GM12878 (cell line): ENCODE results near the gene GSG1L. TPM values are rescaled to one million over a fixed set of nuclear protein-coding genes. Genes with fewer than 3 reads are reported as not detected.

Source experiments
- ATAC-seq: fragments of 200-7000 bp; cut with Tn5 transposase; 3 replicates; pipeline ENCODE4 v1.9.1; 2020; ENCODE audit warnings: mild to moderate bottlenecking, moderate library complexity
- BruUV-seq: library from RNA; stranded (reverse); fragments of 400-500 nt; replicated peaks from 2 replicates; lab custom pipeline; 2021; lab: Mats Ljungman, UMichigan
- CTCF ChIA-PET: fragments of 300-600 bp; sonication (Branson Sonifier 250); formaldehyde crosslinking; extraction: SDS; loops from one replicate; lab custom pipeline; 2021; ENCODE audit warnings: inconsistent platforms; lab: Yijun Ruan, JAX
- POLR2A ChIA-PET: fragments of 350-600 bp; formaldehyde crosslinking; extraction: SDS; loops from one replicate; lab custom pipeline; 2021; ENCODE audit warnings: inconsistent platforms; lab: Charles Lee
- RAD21 ChIA-PET: fragments of 300-600 bp; sonication (Branson Sonifier 250); formaldehyde crosslinking; loops from one replicate; lab custom pipeline; 2023; ENCODE audit warnings: antibody characterized with exemption; ENCODE audit not compliant: unreplicated experiment; lab: Charles Lee
- SMC1A ChIA-PET: fragments of 300-600 bp; sonication (Branson Sonifier 250); formaldehyde crosslinking; loops from one replicate; lab custom pipeline; 2023; ENCODE audit not compliant: unreplicated experiment, uncharacterized antibody; lab: Charles Lee
- DNase-seq: peaks from one replicate; pipeline ENCODE4 v3.0.0-alpha.2; 2011; ENCODE audit warnings: low read depth, low spot score
- FAIRE-seq: peaks from 3 replicates; lab custom pipeline; 2011; peaks lifted over from hg19 to GRCh38; lab: Jason Lieb, UNC
- H2AFZ ChIP-seq: 2 replicates; pipeline ENCODE4 v1.6.0; 2011; ENCODE audit warnings: low read depth, low read length, control low read depth; ENCODE audit not compliant: control insufficient read depth
- H3K27ac ChIP-seq: 2 replicates; pipeline ENCODE4 v1.5.1; 2011; ENCODE audit warnings: control low read depth; ENCODE audit not compliant: control insufficient read depth, insufficient read depth
- H3K27me3 ChIP-seq, 2 experiments: replicated peaks in 1 of 2; 2 replicates each; pipeline versions ENCODE4 v1.6.0 to v1.6.1; 2011; ENCODE audit warnings: low read length in 1 of 2; ENCODE audit not compliant: control insufficient read depth in 2 of 2, insufficient read depth in 2 of 2
- H3K36me3 ChIP-seq, 2 experiments: 2 replicates each; pipeline ENCODE4 v1.5.1; 2011; ENCODE audit warnings: low read length in 1 of 2; ENCODE audit not compliant: control insufficient read depth in 2 of 2, insufficient read depth in 2 of 2
- H3K4me1 ChIP-seq: 2 replicates; pipeline ENCODE4 v1.6.1; 2011; ENCODE audit warnings: mild to moderate bottlenecking, low read length, moderate library complexity, mixed read lengths; ENCODE audit not compliant: control insufficient read depth, insufficient read depth
- H3K4me2 ChIP-seq: 2 replicates; pipeline ENCODE4 v1.6.0; 2011; ENCODE audit warnings: control low read depth; ENCODE audit not compliant: control insufficient read depth, insufficient read depth
- H3K4me3 ChIP-seq: fragments of 200-600 bp; sonication (generic); 2 replicates; pipeline ENCODE4 v1.5.1; 2016
- H3K79me2 ChIP-seq: 2 replicates; pipeline ENCODE4 v1.6.0; 2011; ENCODE audit warnings: low read length; ENCODE audit not compliant: control insufficient read depth, insufficient read depth
- H3K9ac ChIP-seq: 2 replicates; pipeline ENCODE4 v1.8.0; 2011; ENCODE audit warnings: low read length, control low read depth, mixed read lengths; ENCODE audit not compliant: control insufficient read depth, insufficient read depth
- H3K9me3 ChIP-seq: replicated peaks from 3 replicates; pipeline ENCODE4 v1.5.1; 2011; ENCODE audit warnings: mild to moderate bottlenecking, low read length; ENCODE audit not compliant: control insufficient read depth, insufficient read depth
- H4K20me1 ChIP-seq: 2 replicates; pipeline ENCODE4 v1.6.0; 2011; ENCODE audit not compliant: control insufficient read depth, insufficient read depth
- CBX3 ChIP-seq: fragments of 200-600 bp; sonication (generic); IDR thresholded peaks from 2 replicates; pipeline ENCODE4 v1.6.1; 2016; ENCODE audit warnings: low read depth, borderline replicate concordance
- LARP7 ChIP-seq: fragments of 450-650 bp; IDR thresholded peaks from 2 replicates; pipeline ENCODE4 v1.6.1; 2017; ENCODE audit warnings: mild to moderate bottlenecking
- MXI1 ChIP-seq: fragments of 150-350 bp; IDR thresholded peaks from 2 replicates; pipeline ENCODE4 v1.6.1; 2011; ENCODE audit warnings: low read depth, mild to moderate bottlenecking, inconsistent platforms, low read length, improper control_type of control experiment
- NR2F1 ChIP-seq: fragments of 450-650 bp; conservative IDR thresholded peaks from 2 replicates; pipeline ENCODE4 v1.6.1; 2017; ENCODE audit warnings: mild to moderate bottlenecking
- SIN3A ChIP-seq: IDR thresholded peaks from 2 replicates; pipeline ENCODE4 v1.6.1; 2012; ENCODE audit warnings: low read depth, low read length, improper control_type of control experiment
- STAT3 ChIP-seq: IDR thresholded peaks from 2 replicates; pipeline ENCODE4 v1.6.1; 2011; ENCODE audit warnings: low read depth, low read length, improper control_type of control experiment
- SUZ12 ChIP-seq: fragments of 200-600 bp; sonication (generic); IDR thresholded peaks from one replicate; pipeline ENCODE4 v1.6.1; 2018; ENCODE audit warnings: antibody characterized with exemption, mild to moderate bottlenecking; ENCODE audit not compliant: unreplicated experiment
- TAF1 ChIP-seq: IDR thresholded peaks from 2 replicates; pipeline ENCODE4 v1.6.1; 2011; ENCODE audit warnings: mild to moderate bottlenecking, low read depth, low read length, borderline replicate concordance
- TCF3 ChIP-seq: IDR thresholded peaks from 2 replicates; pipeline ENCODE4 v1.6.1; 2012; ENCODE audit warnings: low read depth, mild to moderate bottlenecking, low read length, borderline replicate concordance; ENCODE audit not compliant: insufficient read depth
- WGBS: methylation state at CpG from one replicate; pipeline ENCODE4 v1.1.6; 2016; ENCODE audit warnings: low lambda C conversion rate; ENCODE audit not compliant: insufficient replicate concordance, insufficient coverage; ENCODE audit errors: missing lambda C conversion rate; 5-methylcytosine and 5-hydroxymethylcytosine counted together
- in situ Hi-C: fragments of 300-500 bp; cut with MboI; formaldehyde crosslinking; loops from 9 replicates; pipeline ENCODE4 v1.14.3; 2018; ENCODE audit warnings: mixed read lengths
- intact Hi-C: fragments of 100-400 bp; cut with micrococcal nuclease; formaldehyde crosslinking; loops from one replicate; pipeline ENCODE4 v1.14.2; 2022; ENCODE audit not compliant: unreplicated experiment
- polyA plus RNA-seq, 11 experiments: library from polyadenylated mRNA; depleted of rRNA in 4 of 11; unstranded in 6 of 11; stranded (reverse) in 5 of 11; fragments of >200 nt; fragmentation: Nextera tagmentation in 4 of 11; fragmentation: Illumina TruSeq in 1 of 11; extraction: Ambion mirVana in 4 of 11; extraction: Trizol in 1 of 11; gene quantifications; 1 replicate in 1 of 11; 2 replicates in 10 of 11; pipeline versions ENCODE4 v1.2.1 to v1.2.3, GENCODE V29; 2011 to 2016; ENCODE audit warnings: inconsistent platforms in 2 of 11, missing spikeins in 2 of 11, low read depth in 1 of 11
- total RNA-seq, 4 experiments: library from RNA; depleted of rRNA in 3 of 4; stranded (reverse); fragments of >200 nt in 3 of 4; fragmentation: Illumina TruSeq in 1 of 4; extraction: Trizol in 1 of 4; gene quantifications; 2 replicates each; pipeline versions ENCODE4 v1.2.1 to v1.2.3, GENCODE V29; 2013 to 2021
- TF ChIP-seq, protein P1 (sequence below): IDR thresholded peaks from 2 replicates; pipeline ENCODE4 v1.6.1; 2011; ENCODE audit warnings: low read depth, low read length, improper control_type of control experiment, borderline replicate concordance
- TF ChIP-seq, protein P2 (sequence below): fragments of 450-650 bp; IDR thresholded peaks from 2 replicates; pipeline ENCODE4 v1.6.1; 2016; ENCODE audit warnings: mild to moderate bottlenecking
- TF ChIP-seq, protein P3 (sequence below): IDR thresholded peaks from 2 replicates; pipeline ENCODE4 v1.6.1; 2011; ENCODE audit warnings: low read depth, mild to moderate bottlenecking, low read length, moderate library complexity, borderline replicate concordance; ENCODE audit errors: extremely low read depth
- TF ChIP-seq, protein P4 (sequence below): fragments of 450-650 bp; formaldehyde crosslinking; IDR thresholded peaks from 2 replicates; pipeline ENCODE4 v1.4.0; 2022; ENCODE audit warnings: mild to moderate bottlenecking, moderate library complexity
- TF ChIP-seq, protein P5 (sequence below): fragments of 450-650 bp; IDR thresholded peaks from 2 replicates; pipeline ENCODE4 v1.6.1; 2018; ENCODE audit warnings: borderline replicate concordance, mild to moderate bottlenecking; ENCODE audit not compliant: partially characterized antibody
- TF ChIP-seq, protein P6 (sequence below): IDR thresholded peaks from 2 replicates; pipeline ENCODE4 v1.6.1; 2011; ENCODE audit warnings: borderline replicate concordance, low read depth, mild to moderate bottlenecking, moderate library complexity, mixed read lengths, low read length; ENCODE audit not compliant: insufficient read depth; ENCODE audit errors: extremely low read length

GSG1L gene
- total and polyA plus RNA-seq, 10 of the 15 experiments (the other 5 are each of a cell fraction or from before 2014, with no cell fraction given): not detected

DNA sequence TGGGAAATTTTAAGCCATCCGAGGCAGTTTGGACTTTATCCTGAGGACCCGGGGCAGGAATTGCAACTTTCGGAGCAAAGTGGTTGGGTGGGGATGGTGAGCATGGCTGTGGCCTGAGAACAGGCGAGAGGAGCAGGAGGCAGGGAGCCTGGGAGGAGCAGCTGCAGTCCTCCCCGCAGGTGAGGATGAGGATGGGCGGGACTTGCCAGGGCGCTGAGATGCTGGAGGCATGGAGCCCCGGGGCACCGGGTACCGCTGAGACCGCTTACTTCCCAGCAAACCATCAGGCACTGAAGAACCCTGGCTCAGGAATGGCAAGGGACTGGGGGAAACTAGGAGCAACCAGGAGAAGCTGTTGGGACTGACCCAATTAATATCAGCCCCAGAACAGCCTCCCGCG is 210.8 kb downstream of the GSG1L start:
- FAIRE-seq: no peak
- ChIA-PET CTCF (interaction anchor here (0.8 to 1.0 kb wide), 2 partner anchors 10 to 28 kb away, joined by 3 to 4 read pairs; no protein-coding TSS in a partner anchor), SMC1A (no interaction called here), RAD21 (no interaction called here), POLR2A (no interaction called here)
- H3K36me3 ChIP-seq: no peaks in the 10 kb centered on the region
- no peak overlapping the region for H3K4me3 ChIP-seq
- no TSS peak for BruUV-seq
- TF ChIP-seq, protein P1, sequence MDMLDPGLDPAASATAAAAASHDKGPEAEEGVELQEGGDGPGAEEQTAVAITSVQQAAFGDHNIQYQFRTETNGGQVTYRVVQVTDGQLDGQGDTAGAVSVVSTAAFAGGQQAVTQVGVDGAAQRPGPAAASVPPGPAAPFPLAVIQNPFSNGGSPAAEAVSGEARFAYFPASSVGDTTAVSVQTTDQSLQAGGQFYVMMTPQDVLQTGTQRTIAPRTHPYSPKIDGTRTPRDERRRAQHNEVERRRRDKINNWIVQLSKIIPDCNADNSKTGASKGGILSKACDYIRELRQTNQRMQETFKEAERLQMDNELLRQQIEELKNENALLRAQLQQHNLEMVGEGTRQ: no peak
- no peak for TF ChIP-seq MXI1
- no peak for TF ChIP-seq SIN3A
- TF ChIP-seq SUZ12: no peak
- no peak for TF ChIP-seq TAF1
- no peak for TF ChIP-seq CBX3
- no peak for TF ChIP-seq NR2F1
- TF ChIP-seq, protein P2, sequence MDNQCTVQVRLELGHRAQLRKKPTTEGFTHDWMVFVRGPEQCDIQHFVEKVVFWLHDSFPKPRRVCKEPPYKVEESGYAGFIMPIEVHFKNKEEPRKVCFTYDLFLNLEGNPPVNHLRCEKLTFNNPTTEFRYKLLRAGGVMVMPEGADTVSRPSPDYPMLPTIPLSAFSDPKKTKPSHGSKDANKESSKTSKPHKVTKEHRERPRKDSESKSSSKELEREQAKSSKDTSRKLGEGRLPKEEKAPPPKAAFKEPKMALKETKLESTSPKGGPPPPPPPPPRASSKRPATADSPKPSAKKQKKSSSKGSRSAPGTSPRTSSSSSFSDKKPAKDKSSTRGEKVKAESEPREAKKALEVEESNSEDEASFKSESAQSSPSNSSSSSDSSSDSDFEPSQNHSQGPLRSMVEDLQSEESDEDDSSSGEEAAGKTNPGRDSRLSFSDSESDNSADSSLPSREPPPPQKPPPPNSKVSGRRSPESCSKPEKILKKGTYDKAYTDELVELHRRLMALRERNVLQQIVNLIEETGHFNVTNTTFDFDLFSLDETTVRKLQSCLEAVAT: no peak
- TF ChIP-seq, protein P3, sequence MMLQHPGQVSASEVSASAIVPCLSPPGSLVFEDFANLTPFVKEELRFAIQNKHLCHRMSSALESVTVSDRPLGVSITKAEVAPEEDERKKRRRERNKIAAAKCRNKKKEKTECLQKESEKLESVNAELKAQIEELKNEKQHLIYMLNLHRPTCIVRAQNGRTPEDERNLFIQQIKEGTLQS: no peak
- no peak for TF ChIP-seq STAT3
- no peak for TF ChIP-seq LARP7
- TF ChIP-seq, protein P4, sequence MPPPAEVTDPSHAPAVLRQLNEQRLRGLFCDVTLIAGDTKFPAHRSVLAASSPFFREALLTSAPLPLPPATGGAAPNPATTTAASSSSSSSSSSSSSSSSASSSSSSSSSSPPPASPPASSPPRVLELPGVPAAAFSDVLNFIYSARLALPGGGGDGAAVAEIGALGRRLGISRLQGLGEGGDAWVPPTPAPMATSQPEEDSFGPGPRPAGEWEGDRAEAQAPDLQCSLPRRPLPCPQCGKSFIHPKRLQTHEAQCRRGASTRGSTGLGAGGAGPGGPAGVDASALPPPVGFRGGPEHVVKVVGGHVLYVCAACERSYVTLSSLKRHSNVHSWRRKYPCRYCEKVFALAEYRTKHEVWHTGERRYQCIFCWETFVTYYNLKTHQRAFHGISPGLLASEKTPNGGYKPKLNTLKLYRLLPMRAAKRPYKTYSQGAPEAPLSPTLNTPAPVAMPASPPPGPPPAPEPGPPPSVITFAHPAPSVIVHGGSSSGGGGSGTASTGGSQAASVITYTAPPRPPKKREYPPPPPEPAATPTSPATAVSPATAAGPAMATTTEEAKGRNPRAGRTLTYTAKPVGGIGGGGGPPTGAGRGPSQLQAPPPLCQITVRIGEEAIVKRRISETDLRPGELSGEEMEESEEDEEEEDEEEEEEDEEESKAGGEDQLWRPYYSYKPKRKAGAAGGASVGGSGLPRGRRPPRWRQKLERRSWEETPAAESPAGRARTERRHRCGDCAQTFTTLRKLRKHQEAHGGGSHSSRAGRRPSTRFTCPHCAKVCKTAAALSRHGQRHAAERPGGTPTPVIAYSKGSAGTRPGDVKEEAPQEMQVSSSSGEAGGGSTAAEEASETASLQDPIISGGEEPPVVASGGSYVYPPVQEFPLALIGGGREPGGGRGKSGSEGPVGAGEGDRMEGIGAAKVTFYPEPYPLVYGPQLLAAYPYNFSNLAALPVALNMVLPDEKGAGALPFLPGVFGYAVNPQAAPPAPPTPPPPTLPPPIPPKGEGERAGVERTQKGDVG (CRISPR knock-in tag): no peak
- TF ChIP-seq, protein P5, sequence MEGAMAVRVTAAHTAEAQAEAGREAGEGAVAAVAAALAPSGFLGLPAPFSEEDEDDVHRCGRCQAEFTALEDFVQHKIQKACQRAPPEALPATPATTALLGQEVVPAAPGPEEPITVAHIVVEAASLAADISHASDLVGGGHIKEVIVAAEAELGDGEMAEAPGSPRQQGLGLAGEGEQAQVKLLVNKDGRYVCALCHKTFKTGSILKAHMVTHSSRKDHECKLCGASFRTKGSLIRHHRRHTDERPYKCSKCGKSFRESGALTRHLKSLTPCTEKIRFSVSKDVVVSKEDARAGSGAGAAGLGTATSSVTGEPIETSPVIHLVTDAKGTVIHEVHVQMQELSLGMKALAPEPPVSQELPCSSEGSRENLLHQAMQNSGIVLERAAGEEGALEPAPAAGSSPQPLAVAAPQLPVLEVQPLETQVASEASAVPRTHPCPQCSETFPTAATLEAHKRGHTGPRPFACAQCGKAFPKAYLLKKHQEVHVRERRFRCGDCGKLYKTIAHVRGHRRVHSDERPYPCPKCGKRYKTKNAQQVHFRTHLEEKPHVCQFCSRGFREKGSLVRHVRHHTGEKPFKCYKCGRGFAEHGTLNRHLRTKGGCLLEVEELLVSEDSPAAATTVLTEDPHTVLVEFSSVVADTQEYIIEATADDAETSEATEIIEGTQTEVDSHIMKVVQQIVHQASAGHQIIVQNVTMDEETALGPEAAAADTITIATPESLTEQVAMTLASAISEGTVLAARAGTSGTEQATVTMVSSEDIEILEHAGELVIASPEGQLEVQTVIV: no peak
- no peak for TF ChIP-seq TCF3
- TF ChIP-seq, protein P6, sequence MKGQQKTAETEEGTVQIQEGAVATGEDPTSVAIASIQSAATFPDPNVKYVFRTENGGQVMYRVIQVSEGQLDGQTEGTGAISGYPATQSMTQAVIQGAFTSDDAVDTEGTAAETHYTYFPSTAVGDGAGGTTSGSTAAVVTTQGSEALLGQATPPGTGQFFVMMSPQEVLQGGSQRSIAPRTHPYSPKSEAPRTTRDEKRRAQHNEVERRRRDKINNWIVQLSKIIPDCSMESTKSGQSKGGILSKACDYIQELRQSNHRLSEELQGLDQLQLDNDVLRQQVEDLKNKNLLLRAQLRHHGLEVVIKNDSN: no peak
- H3K27ac ChIP-seq: no peak overlapping the region
- peaks cover 2 to 3% of the 10 kb centered on the region in 2 experiments; a peak in 3 of 4 replicates for H3K27me3 ChIP-seq
- intact Hi-C loops (no loop called here), in situ Hi-C loops (no loop called here)
- peaks cover 7% of the 10 kb centered on the region for H3K4me1 ChIP-seq
- DNase-seq: no peak
- H4K20me1 ChIP-seq: no peaks in the 10 kb centered on the region
- no peak overlapping the region for H3K9ac ChIP-seq
- no peak overlapping the region for H2AFZ ChIP-seq
- H3K9me3 ChIP-seq: no peaks in the 10 kb centered on the region
- no peak overlapping the region for H3K4me2 ChIP-seq
- ATAC-seq: no peak
- H3K79me2 ChIP-seq: no peaks in the 10 kb centered on the region
- 49% methylated on average over 13 of the region's 13 CpGs for WGBS
